SK-N-SH treated with all-trans-retinoic acid at 6 μM for 48 hours (cell line): ENCODE data around the gene BABAM2.

Experiments
- ARNTL ChIP-seq: fragments of 450-650 bp; formaldehyde crosslinking; IDR thresholded peaks from 2 replicates; pipeline ENCODE4 v1.5.0; 2020; ENCODE audit warnings: low read depth, mild to moderate bottlenecking, moderate library complexity, borderline replicate concordance
- RARB ChIP-seq: fragments of 250-450 bp; sonication (Bioruptor Pico); IDR thresholded peaks from 2 replicates; pipeline ENCODE4 v1.8.0; 2021; ENCODE audit warnings: mild to moderate bottlenecking, moderate library complexity
- ZC3H10 ChIP-seq: fragments of 250-450 bp; sonication (Bioruptor Pico); IDR thresholded peaks from 2 replicates; pipeline ENCODE4 v1.5.1; 2021; ENCODE audit warnings: mild to moderate bottlenecking, moderate library complexity

DNA sequence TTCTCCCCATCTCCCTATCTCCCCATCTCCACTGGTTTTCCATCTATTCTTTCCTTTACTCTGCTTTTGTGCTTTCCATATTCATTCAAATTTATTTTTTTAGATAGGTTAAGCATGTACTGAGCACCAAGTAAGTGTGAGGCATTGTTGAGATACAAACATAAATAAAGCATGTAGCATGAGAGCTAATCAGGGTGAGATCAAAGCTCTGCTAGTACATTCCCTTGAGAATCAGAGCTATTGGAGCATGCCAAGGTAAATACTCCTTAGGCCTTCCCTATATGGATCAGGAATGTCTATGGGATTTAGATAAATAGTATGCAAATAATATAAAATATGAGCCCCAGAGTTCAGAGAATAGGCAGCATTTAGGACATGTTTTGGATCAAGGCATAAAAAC lies 25.3 kb downstream of the BABAM2 start:
- TF ChIP-seq ARNTL (no peak), ZC3H10 (CRISPR knock-in tag) (no peak), RARB (CRISPR knock-in tag) (no peak)
